GM19238 (cell line): ENCODE data around the gene NDUFS5.
A peak's percentile ranks its signal among the peaks of the same experiment; 100 is the strongest.
"Not testable (repeated sequence)": the region's sequence is repeated elsewhere in the genome, so short reads cannot be mapped to it uniquely, and the experiment has no call there.

Source experiments
- DNase-seq: peaks from one replicate; pipeline ENCODE4 v3.0.0; 2011; ENCODE audit warnings: low spot score; ENCODE audit not compliant: insufficient read length

Gene NDUFS5

DNA sequence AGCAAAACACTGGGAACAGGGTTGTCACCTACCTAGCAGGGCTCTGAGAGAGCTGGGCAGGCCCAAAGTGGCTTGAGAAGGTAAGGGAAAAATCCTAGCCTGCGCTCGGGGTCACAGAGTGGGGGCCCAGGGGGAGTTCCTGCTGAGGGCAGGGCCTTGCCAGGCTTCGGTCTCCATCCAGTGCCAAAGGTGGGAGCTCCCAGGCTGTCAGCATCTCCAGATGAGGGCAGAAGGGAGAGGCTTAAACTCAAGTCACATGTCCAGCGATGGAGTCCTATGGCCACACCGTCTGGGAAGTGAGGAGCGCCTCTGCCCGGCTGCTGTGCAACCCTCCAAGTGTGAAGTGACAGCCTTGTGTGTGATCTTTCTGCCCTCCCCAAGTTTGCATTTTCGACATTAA, 11.2 kb upstream of the NDUFS5 start:
- not testable (repeated sequence) for DNase-seq

DNA sequence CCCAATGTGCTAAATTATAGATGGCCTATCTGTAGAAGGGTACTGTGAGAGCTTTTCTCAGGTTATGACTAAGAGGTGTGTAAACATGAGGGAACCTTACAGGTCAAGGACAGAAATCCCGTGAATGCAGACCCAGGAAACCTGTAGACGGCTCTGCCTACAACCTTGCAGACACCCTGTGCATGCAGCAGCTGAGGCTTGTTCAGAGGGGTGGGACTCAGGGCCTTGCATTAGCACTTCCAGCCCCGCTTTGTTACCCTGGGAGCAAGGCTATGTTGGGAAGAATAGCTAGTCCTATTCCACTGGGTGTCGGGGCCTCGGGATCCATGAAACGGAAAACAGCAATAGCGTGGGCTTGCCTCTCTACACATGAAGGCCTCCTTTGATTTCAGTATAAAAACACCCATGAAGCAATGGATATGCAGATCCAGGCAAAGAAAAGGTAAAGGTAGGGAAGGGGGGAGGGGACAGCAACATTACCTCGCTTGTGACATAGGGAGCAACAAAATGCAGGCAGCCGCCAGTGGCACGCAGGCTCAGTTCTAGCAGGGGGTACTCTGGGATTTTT, 9.5 kb upstream of the NDUFS5 start:
- no peak for DNase-seq

DNA sequence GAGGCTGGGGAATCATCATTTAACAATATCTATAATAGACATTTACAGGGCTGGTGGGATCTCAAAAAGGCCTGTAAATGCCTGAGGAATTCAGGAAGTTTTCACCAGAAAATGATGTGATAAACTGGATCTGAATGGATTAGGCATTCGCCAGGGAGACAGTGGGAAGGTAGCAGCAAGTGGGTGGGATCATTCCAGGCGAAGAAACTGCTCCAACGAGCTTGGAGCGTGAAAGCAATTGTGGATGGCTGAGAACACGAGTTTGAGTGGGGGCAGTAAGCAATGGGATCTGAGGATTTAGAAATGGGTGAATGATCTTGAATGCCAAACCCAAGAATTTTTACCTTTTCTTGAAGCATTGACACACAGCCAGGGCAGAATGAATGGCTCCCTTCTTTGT, 8.9 kb upstream of the NDUFS5 start:
- no peak for DNase-seq

DNA sequence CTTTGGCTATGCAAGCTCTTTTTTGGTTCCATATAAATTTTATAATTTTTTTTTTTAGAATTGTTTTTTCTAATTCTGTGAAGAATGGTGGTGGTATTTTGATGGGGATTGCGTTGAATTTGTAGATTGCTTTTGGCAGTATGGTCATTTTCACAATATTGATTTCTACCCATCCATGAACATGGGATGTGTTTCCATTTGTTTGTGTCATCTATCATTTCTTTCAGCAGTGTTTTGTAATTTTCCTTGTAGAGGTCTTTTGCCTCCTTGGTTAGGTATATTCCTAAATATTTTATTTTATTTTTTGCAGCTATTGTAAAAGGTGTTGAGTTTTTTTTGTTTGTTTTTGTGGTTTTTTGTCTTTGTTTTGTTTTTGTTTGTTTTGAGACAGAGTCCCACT, 5.7 kb upstream of the NDUFS5 start:
- not testable (repeated sequence) for DNase-seq

DNA sequence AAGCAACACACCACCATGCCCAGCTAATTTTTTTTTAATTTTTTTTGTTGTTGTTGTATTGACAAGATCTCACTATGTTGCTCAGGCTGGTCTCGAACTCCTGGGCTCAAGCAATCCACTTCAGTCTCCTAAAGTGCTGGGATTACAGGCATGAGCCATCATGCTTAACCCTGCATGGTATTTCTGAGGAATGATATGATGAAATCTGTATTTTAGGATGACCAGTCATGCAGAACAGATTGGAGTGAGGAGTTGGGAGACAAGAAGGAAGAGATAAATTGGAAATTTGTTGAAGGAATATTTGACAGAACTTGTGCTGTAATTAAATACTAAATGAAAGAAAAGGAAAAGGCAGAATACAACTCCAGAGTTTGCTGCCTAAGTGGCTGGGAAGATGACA, 4.7 kb upstream of the NDUFS5 start:
- no peak for DNase-seq

DNA sequence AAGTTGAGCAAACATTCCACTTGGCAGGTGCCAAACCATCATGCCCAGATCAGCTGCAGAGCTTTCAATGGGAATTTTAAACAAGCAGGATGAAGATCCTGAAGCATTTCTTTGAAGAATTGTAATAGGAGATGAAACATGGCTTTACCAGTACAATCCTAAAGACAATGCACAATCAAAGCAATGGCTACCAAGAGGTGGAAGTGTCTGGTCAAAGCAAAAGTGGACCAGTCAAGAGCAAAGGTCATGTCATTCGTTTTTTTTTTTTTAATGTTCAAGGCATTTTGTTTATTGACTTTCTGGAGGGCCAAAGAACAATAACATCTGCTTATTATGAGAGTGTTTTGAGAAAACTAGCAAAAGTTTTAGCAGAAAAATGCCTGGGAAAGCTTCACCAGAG, 3.0 kb upstream of the NDUFS5 start:
- DNase-seq = no peak

DNA sequence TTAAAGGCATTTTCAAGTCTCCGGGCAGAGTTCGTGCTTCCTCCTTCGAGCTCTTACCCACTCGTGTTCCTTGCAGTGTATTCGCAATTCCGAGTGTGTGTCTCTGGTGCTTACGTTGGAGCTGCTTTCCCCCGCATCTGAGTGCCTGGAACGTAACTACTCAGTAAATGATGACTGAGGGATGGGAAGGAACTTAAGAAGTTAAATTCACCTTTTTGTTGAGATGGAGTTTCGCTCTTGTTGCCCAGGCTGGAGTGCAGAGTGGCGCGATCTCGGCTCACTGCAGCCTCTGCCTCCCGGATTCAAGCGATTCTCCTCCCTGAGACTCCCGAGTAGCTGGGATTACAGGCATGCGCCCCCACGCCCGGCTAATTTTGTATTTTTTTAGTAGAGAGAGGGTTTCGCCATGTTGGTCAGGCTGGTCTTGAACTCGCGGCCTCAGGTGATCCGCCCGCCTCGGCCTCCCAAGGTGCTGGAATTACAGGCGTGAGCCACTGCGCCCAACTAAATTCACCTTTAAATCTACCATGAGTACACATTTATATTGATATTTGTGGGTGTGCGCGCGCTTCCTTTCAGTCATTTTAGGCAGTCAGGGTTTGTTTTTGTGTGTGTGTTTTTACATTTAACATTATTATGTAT, 837 bp downstream of the NDUFS5 start:
- no peak for DNase-seq

DNA sequence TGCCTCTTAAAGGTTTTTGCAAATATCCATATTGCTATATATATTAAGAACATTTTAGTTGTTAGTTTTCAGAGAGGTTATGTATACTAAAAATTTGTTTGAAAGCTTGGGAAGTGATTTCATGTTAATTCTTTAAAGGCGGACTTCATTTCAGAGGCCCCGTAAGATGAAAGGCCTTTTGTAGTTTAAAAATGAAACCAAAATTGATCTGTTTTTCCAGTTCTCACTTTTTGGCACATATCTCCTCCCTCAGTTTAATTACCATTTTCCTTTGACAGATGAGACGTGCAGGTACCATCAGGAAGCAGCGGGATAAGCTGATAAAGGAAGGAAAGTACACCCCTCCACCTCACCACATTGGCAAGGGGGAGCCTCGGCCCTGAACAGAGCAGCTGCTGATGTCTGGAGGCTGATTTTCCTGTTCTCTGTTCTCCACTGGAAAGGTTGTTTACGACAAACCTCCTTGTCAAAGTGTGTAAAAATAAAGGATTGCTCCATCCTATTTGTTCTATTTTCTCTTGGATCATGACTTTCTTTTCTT, 8.0 kb downstream of the NDUFS5 start:
- DNase-seq = no peak

DNA sequence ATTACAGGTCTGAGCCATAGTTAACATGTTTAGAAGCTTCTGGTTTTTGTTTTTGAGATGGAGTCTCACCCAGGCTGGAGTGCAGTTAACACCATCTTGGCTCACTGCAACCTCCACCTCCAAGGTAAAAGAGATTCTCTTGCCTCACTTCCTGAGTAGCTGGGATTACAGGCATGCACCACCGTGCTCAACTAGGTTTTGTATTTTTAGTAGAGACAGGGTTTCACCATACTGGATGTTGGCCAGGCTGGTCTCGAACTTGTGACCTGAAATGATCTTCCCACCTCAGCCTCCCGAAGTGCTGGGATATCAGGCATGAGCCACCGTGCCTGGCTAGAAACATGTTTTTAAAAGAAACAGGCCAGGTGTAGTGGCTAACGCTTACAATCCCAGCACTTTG, 10.5 kb downstream of the NDUFS5 start:
- no peak for DNase-seq

DNA sequence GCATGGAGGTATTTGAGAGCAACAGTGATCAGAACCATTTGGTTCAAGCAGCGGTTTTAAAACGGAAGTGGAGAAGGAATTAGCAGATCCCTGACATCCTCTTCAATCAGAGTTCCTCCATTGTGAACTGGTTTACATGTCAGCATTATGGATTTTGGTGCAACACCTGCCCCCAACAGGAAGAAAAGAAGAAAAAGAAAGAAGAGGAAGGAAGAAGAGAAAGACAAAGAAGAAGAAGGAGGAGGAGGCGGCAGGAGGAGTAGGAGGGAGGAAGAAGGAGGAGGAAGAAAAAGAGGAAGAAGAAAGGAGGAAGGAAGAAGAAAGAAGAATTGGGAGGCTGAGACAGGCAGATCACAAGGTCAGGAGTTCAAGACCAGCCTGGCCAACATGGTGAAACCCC, 17.4 kb downstream of the NDUFS5 start:
- DNase-seq = no peak

DNA sequence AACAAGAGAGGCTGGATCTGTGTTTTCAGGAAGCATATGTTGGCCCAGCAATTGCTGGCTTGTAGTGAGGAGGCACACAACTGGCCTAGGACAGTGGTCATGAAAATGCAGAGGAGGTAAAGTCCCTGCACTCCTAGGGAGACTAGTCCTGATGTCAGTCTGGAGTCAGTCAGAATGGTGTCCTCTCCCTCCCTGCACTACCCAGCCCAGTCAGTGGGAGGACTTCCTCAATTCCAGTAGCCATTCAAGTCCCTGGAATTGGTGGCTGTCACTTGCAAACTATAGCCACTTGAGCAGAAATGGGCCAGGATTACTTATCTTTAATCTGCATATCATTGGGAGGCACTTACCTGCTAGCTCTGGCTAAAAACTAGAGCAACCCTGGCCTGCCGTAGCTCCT, 18.6 kb downstream of the NDUFS5 start:
- DNase-seq = no peak

DNA sequence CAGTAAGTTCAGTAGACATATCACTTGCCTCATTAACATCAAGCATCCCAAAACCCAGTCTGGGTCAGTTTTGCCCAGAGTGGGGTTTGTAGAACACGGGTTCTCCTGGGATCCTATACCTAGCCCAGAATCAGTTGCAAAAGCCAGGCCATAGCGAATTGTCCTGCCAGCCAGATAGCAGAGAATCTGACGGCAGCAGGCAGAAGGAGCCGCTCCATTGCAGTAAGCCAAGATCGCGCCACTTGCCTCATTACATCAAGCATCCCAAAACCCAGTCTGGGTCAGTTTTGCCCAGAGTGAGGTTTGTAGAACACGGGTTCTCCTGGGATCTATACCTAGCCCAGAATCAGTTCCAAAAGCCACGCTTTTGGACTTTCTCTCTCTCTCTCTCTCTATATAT, 19.1 kb downstream of the NDUFS5 start:
- DNase-seq = no peak

DNA sequence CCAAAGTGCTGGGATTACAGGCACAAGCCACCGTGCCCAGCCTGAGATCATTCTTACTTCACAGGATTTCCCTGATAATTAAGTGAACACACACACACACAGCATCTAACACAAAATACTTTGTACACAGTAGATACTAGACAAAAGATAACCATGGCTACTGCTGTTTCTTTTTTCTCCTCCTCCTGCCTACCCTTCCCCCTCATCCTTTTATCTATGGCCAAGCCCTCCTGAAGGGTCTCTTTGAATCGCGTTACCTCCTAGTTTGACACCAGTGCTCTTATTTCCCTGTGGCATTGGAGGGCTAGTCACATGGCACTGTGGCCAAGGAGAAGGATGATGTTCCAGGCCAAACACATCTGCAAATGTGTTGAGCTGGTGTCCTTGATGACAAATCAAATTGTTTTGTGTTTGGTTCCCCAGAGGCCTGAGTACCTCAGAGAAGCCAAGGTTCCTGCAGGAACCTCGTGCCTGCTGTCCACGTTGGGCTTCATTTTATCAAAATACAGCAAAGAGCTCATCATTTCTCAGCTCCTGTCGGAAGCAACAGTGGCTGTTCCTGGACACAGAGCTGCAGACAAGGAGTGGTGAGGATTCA, 20.6 kb downstream of the NDUFS5 start:
- no peak for DNase-seq

DNA sequence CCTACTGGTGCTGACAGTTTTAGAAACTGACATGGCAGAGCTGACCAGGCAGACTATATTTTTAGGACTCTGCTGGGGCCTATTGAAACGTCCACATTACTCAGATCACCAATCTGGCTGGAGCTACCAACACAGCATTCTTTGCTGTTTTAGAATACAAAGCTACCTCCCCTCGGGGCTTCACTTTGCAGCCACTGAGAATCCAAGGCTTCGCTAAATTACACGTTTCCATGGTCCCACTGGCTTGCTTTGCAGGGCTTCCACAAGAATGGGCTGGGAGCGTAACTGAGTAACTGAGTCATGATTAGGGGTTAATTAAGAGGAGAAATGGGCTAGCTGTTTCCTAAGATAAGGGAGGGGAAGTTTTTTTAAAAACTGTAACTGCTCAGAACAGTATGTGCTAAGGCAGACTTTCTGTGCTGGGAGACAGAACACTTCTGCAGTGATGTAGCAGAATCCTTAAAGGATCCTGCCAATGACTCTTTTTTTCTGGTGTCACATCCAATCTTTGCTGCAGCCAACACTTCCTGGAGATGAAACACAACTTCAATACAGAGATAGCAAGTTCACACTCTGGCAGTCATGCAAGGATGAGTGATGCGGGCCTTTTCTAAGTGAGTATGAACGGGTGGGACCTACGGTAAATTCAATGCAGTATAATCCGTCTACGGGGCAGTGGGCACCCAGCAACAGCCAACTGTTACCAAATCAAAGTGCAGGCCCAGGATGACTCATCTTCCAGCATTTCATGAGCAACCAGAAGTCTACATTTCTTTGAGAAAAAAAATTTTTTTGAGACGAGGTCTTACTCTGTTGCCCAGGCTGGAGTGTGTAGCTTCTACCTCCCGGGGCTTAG, 21.5 kb downstream of the NDUFS5 start:
- peak; percentile 22 for DNase-seq

DNA sequence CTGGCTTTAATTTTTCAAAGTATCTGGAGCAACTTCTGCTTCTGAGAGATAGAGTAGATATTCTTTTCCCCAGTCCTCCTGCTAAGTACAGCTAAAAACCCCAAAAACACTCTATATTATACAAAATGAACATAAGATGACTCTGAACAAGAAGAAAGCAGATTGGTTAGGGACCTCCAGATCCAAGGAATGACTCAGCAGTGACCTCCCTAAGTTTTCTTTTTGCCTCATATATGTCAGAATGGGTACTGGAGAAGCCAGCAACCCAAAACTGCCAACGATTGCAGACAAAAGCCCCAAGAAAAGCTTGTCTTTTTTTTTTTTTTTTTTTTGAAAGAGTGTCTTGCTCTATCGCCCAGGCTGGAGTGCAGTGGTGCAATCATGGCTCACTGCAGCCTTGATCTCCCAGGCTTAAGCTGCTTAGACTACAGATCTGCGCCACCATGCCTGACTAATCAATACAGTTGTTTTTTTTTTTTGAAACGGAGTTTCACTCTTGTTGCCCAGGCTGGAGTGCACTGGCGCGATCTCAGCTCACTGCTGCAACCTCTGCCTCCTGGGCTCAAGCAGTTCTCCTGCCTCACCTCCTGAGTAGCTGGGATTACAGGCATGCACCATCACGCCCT, 22.7 kb downstream of the NDUFS5 start:
- no peak for DNase-seq

DNA sequence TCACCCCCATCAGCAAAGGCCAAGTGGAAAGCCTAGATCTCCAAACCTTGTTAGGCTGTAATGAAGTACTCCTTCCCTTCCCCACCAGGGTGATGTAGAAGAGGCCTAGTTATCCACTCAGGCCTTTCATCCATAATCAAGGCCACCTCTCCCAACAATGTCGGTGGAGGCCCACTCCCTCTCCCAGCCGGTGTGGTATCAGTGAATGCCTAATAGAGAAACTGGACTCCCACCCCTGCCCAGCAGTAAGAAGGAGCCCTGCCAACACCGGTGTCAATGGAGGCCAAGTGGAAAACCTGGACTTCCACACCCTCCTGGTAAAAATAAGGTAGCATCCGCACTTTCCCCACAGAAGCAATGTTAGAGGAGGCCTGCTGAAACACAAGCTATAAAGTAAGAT, 23.9 kb downstream of the NDUFS5 start:
- no peak for DNase-seq

DNA sequence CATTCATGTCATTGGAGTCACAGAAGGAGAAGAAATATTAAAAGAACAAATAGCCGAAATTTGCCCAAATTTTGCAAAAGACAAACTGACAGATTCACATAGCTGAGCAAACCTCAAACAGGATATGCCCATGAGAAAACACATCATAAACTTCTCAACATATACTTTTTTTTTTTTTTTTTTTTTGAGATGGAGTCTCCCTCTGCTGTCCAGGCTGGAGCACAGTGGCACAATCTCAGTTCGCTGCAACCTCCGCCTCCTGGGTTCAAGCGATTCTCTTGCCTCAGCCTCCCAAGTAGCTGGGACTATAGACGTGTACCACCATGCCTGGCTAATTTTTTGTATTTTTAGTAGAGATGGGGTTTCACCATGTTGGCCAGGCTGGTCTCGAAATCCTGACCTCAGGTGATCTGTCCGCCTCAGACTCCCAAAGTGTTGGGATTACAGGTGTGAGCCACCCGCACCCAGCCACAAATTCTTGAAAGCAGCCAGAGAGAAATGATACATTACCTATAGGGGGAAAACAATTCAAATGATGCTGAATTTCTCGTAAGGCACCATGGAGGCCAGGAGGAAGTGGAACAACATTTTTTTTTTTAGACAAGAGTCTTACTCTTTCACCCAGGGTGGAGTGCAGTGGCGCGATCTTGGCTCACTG, 25.2 kb downstream of the NDUFS5 start:
- DNase-seq = not testable (repeated sequence)

DNA sequence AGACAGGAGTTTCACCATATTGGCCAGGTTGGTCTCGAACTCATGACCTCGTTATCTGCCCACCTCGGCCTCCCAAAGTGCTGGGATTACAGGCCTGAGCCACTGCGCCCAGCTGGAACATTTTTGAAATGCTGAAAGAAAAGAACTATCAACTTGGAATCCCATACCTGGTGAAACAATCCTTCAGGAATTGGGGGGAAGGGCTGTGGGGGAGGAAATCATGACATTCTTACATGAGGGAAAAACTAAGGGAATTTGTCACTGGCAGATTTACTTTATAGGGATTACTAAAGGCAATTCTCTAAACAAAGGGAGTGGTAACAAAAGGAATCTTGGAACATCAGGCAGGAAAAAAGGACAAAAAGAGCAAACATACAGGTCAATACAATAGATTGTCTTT, 25.8 kb downstream of the NDUFS5 start:
- DNase-seq = no peak

DNA sequence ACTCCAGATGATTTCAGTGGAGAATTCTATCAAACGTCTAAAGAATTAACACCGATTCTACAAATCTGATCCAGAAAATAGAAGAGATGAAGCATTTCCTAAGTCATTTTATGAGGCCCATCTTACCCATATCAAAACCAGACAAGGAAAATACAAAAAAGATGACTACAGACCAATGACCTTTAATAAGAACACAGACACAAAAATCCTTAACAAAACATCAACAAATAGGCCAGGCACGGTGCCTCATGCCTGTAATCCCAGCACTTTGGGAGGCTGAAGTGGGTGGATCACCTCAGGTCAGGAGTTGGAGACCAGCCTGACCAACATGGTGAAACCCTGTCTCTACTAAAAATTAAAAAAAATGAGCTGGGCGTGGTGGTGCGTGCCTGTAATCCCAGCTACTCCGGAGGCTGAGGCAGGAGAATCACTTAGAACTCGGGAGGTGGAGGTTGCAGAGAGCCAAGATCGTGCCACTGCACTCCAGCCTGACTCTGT, 29.1 kb downstream of the NDUFS5 start:
- DNase-seq = not testable (repeated sequence)

DNA sequence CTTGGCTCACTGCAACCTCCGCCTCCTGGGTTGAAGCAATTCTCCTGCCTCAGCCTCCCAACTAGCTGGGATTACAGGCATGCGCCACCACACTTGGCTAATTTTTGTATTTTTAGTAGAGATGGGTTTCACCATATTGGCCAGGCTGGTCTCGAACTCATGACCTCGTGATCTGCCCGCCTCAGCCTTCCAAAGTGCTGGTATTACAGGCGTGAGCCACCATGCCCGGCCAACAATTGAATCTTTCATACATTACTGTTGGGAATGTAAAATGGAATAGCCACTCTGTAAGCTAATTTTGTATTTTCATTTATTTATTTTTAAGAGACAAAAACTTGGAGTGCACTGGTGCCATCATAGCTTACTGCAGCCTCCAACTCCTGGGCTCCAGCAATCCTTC, 35.4 kb downstream of the NDUFS5 start:
- DNase-seq = not testable (repeated sequence)

DNA sequence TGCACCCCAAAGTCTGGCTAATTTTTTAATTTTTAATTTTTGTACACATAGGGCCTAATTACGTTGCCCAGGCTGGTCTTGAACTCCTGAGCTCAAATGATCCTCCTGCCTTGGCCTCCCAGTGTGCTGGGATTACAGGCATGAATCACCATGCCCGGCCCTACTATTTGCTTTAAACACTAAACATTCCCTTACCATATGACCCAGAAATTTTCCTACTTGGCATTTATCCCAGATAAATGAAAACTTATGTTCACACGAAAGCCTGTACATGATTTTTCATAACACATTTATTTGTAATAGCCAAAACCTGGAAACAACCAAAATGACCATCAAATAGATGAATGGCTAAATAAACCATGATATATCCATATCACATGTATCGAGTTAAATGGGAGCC, 35.8 kb downstream of the NDUFS5 start:
- no peak for DNase-seq
